GM12872 (cell line): Measurements from ENCODE around the gene PDE10A.

Experiments
- CTCF ChIP-seq: IDR thresholded peaks from 3 replicates; pipeline ENCODE4 v1.5.1; 2011; ENCODE audit warnings: low read depth, mild to moderate bottlenecking, low read length, moderate library complexity; ENCODE audit not compliant: insufficient read depth

Gene PDE10A

DNA sequence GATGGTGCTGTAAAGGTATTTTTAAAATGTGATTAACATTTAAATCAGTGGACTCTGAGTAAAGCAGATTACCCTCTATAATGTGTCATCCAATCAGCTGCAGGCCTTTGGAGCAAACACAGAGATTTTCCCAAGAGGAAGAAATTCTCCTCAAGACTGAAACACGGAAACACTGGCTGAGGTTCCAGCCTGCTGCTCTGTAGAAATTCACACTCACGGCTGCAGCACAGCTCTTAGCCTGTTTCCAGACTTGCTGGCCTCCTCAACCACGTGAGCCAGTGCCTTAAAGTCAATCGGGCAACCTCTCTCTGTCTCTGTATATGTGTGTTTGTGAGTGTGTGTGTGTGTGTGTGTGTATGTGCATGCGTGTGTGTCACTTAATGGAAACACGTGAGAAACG lies 41.1 kb downstream of the PDE10A start:
- TF ChIP-seq CTCF = no peak

DNA sequence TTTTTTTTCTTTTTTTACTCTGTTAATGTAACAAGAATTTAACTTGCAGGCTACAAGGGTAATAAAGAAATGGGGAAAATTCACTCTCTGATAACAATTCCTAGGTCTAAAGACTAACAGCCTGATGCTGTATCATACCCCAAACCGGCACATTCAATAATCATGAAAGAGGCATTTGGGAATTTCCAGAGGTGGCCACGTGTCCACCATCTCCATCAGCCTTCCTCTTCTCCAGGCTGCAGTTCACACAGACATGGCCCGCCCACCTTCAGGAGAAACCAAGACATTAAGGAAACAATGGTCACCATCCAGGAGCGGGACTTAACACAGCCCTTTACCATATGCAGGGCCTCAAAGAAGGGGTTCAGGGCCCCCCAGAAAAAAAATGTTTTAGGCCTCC lies 44.8 kb downstream of the PDE10A start:
- TF ChIP-seq CTCF = no peak

DNA sequence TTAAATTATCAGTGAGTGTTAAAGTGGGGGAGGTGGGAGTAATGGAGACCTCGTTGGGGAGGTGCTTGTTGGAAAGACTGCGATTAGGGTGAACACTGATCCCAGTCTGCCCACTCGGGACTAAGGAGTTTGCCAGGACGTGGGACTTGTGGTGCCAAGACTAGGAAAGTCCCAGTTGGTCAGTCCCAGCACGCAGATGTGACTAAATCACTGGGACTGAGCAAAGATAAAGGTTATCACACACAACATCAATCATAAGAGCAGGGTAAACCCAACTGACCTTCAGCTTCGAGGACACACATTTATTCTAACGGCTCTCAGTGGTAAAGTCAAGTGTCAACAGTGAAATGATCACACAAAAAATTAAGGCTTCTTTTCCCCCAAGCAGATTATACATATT lies 45.5 kb downstream of the PDE10A start:
- no peak for TF ChIP-seq CTCF

GRCh38 chr6:165616116-165616515 lies 46.9 kb downstream of the PDE10A start:
- no peak for TF ChIP-seq CTCF

DNA sequence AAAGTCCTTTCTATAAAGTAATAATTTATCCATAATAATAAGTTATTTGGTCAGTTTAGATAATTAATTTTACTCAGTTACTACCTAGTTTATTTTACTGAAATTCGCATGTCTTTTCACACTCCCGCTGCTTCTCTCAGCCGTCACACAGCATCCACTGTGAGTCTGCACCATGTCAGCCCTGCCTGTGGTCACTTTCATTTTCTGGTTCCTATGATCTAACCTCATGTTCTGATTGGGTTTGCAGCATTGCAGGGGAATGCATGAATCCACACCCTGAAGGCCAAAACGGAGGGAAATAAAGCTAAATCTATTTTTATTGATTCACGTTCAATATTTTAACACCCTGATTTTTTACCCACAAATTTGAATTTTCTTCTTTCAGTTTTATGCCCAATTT lies 47.4 kb downstream of the PDE10A start:
- no peak for TF ChIP-seq CTCF

DNA sequence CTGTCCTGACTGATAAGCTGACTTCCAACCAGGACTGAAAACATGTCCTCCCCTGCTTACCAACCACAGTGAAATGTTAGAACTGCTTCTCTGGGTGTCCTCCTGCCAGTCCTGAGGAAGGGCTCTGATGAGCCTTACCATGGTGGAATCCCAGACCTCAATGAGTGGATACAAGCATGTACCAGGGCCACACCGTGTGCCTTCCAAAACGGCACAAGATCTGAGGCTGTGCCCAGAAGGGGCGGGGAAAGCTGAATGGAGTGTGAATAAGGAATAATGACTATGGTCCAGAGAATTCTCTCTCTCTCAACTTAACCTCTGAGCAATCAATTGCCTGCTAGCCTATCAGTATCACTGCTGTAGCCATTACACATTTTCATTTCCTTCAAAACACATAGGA lies 51.7 kb downstream of the PDE10A start:
- TF ChIP-seq CTCF = no peak

- no peak for TF ChIP-seq CTCF
Observed at GRCh38 chr6:165606740-165607008, 56.4 kb downstream of the PDE10A start.
